ENCODE data around the gene BRSK1. TPM values are rescaled to one million over a fixed set of nuclear protein-coding genes. Genes with fewer than 3 reads are reported as not detected.

BRSK1 gene
- total and polyA plus RNA-seq, 10 donors: 0.70 to 2.9 (median 1.6) TPM

- DNase-seq: peak; percentile 94
- 5 to 23% (median 11%) methylated on average over 20 to 23 of the region's 23 CpGs for WGBS, 5 donors
- H3K4me1 ChIP-seq: peaks cover 68 to 91% (median 89%) of the 10 kb centered on the region in 6 donors
Observed at GRCh38 chr19:55253842-55254624, 29.8 kb upstream of the BRSK1 start.

GRCh38 chr19:55254625-55254977, 29.2 kb upstream of the BRSK1 start:
- 7 to 16% (median 8%) methylated on average over 5 to 6 of the region's 6 CpGs for WGBS, 5 donors
- Histone ChIP-seq H3K4me1 (peaks cover 69 to 90% (median 87%) of the 10 kb centered on the region in 6 donors), H3K27me3 (replicated peaks in 1 of 7) (no peaks in the 10 kb centered on the region), H3K27ac (peak overlapping the region; percentile 84 to 98 (median 96)), H3K36me3 (peaks cover 0 to 9% (median 0%) of the 10 kb centered on the region in 6 donors), H3K9me3 (no peaks in the 10 kb centered on the region), H3K4me3 (peak overlapping the region; percentile 22 to 96 (median 90))
- TF ChIP-seq CTCF (IDR thresholded peaks at IDR 0.05 in 8 of 11, conservative IDR thresholded peaks at IDR 0.05 in 3 of 11) (no peak), POLR2AphosphoS5 (IDR thresholded peaks at IDR 0.05) (peak in 1 of 3 donors; percentile 0)
- intact Hi-C loops (cut with DNase I; ENCODE audit: low total_unique reads): loop anchor here (10.0 kb wide), 1 partner anchor 70 kb away; the partner anchor contains the start of gene SYT5
- no peak for DNase-seq

More at GRCh38 chr19:55253842-55254624, 29.8 kb upstream of the BRSK1 start:
- H3K27ac ChIP-seq: peak overlapping the region; percentile 84 to 98 (median 96)
- peak overlapping the region; percentile 22 to 96 (median 90) for H3K4me3 ChIP-seq
- no peaks in the 10 kb centered on the region for H3K9me3 ChIP-seq
- TF ChIP-seq POLR2AphosphoS5 (IDR thresholded peaks at IDR 0.05) (peak; percentile 60 to 76 (median 61)), CTCF (IDR thresholded peaks at IDR 0.05 in 8 of 11, conservative IDR thresholded peaks at IDR 0.05 in 3 of 11) (peak in 2 of 11 experiments; percentile 9 to 30), POLR2A (IDR thresholded peaks at IDR 0.05) (no peak)
- intact Hi-C loops (cut with DNase I; ENCODE audit: low total_unique reads): loop anchor here (10.0 kb wide), 1 partner anchor 69 kb away; the partner anchor contains the start of gene SYT5
- peaks cover 0 to 15% (median 0%) of the 10 kb centered on the region in 6 donors for H3K36me3 ChIP-seq
- no peaks in the 10 kb centered on the region for H3K27me3 ChIP-seq (replicated peaks in 1 of 7)

GRCh38 chr19:55255618-55256423, 28.0 kb upstream of the BRSK1 start:
- peak; percentile 43 to 72 (median 58) for TF ChIP-seq POLR2AphosphoS5 (IDR thresholded peaks at IDR 0.05)
- TF ChIP-seq POLR2A (IDR thresholded peaks at IDR 0.05): no peak
- Histone ChIP-seq H3K36me3 (no peaks in the 10 kb centered on the region), H3K9me3 (no peaks in the 10 kb centered on the region), H3K4me3 (peak overlapping the region; percentile 22 to 96 (median 90)), H3K27ac (peak overlapping the region; percentile 84 to 98 (median 96)), H3K27me3 (replicated peaks in 1 of 7) (no peaks in the 10 kb centered on the region), H3K4me1 (peaks cover 66 to 88% (median 83%) of the 10 kb centered on the region in 6 donors)
- WGBS, 5 donors: 23 to 32% (median 24%) methylated on average over 16 to 17 of the region's 17 CpGs
- peak; percentile 87 for DNase-seq
- intact Hi-C loops (cut with DNase I; ENCODE audit: low total_unique reads): loop anchor here (10.0 kb wide), 1 partner anchor 71 kb away; the partner anchor contains the start of gene SYT5
